Fibroblast of skin of left quadriceps (primary cell): ENCODE results near the gene EXOC3L4.
A peak's percentile ranks its signal among the peaks of the same experiment; 100 is the strongest.
"Not testable (repeated sequence)": the region's sequence is repeated elsewhere in the genome, so short reads cannot be mapped to it uniquely, and the experiment has no call there.

Experiments
- DNase-seq, 2 experiments: peaks; one replicate each; pipeline ENCODE4 v3.0.0-alpha.2; 2013; ENCODE audit warnings: low read depth in 2 of 2

Gene EXOC3L4

GRCh38 chr14:103094406-103095209, at the start of gene EXOC3L4:
Gene EXOC3L4 (plus strand): TSS chr14:103094725. CDS start chr14:103100220, 5,495 bp downstream.
- DNase-seq: no peak

GRCh38 chr14:103045371-103045869, 49.1 kb upstream of the EXOC3L4 start:
- DNase-seq: no peak

DNA sequence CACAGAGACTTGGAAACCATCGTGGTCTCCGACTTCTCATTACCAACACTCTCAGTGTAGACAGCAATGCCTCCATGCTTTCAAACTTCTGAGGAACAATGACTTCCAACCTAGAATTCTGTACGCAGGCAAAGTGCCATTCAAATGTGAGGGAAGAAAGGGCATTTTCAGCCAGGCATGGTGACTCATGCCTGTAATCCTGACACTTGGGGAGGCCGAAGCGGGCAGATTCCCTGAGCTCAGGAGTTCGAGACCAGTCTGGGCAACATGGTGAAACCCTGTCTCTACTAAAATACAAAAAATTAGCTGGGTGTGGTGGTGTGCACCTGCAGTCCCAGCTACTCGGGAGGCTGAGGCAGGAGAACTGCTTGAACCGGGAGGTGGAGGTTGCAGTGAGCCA, 47.1 kb upstream of the EXOC3L4 start:
- not testable (repeated sequence) for DNase-seq

- no peak for DNase-seq
These were observed 43.6 kb upstream of the EXOC3L4 start for GRCh38 chr14:103050935-103051334.

- no peak for DNase-seq
These were observed 42.1 kb upstream of the EXOC3L4 start for GRCh38 chr14:103052407-103052806.

DNA sequence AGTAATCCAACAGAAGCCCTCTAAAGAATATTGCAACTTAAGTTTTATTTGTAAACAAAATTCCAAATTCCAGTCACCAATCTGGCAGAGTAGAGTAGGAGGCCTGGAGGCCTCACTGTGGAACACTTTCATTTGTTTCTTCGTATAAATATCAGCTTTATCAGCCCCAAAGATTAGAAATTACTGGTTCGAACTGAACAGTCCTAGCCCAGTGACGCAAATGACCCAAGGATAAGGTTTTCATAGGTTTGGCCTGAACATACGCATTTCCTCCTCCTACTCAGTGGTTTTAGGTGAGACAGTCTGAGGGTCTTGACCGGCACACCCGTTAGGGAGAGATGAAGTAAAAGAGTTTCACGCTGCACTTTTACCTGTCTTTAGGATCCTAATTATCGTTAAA, 38.8 kb upstream of the EXOC3L4 start:
- no peak for DNase-seq

GRCh38 chr14:103056322-103057027, 38.0 kb upstream of the EXOC3L4 start:
- peak; percentile 46 to 56 for DNase-seq

DNA sequence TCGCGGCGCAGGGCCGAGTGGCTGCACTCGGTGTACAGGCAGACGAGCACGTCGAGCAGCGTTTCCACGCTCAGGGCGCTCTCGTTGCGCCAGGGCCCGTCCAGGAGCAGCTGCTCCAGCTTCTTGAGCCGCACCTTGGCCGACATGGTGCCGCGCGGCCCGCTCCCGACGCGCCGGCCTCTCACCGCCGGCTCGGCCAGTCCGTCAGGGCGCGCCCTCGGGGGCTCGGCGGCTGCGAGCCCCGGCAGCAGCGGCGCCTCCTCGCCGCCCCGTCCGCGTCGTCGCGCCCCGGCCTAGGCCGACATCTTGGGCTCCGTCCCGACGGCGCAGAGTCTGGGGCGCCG, 37.5 kb upstream of the EXOC3L4 start:
- no peak for DNase-seq

- peak; percentile 86 to 87 for DNase-seq
These were observed 37.0 kb upstream of the EXOC3L4 start, which contains the start of gene CDC42BPB for GRCh38 chr14:103057372-103058163. Gene CDC42BPB (minus strand): TSS chr14:103057549. CDS start chr14:103057173, 376 bp downstream.

- DNase-seq: no peak
These were observed 36.1 kb upstream of the EXOC3L4 start for GRCh38 chr14:103058164-103059055.

- no peak for DNase-seq
These were observed 35.0 kb upstream of the EXOC3L4 start for GRCh38 chr14:103059556-103059955.

- DNase-seq: no peak
These were observed 33.0 kb upstream of the EXOC3L4 start for GRCh38 chr14:103061482-103061976.

DNA sequence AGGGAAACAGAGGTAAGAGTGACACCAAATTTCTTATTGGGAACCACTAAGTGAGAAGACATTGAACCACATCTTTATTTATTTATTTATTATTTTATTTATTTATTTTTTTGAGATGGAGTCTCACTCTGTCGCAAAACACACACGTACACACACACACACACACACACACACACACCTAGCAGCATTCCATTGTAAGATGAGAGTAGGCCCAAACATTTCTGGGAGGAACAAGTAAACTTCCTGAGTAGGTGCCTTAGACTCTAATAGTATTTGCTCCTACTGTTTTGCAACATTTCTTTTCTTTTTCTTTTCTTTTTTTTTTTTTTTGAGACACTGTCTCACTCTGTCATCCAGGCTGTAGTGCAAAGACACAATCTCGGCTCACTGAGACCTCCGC, 30.1 kb upstream of the EXOC3L4 start:
- DNase-seq: no peak

DNA sequence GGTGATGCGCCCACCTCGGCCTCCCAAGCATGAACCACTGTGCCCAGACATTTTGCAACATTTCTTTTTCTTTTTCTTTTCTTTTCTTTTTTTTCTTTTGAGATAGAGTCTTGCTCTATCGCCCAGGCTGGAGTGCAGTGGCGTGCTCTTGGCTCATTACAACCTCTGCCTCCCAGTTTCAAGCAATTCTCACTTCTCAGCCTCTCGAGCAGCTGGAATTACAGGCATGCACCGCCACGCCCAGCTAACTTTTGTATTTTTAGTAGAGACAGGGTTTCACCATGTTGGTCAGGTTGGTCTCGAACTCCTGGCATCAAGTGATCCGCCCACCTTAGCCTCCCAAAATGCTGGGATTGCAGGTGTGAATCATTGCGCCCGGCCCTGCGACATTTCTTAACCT, 29.5 kb upstream of the EXOC3L4 start:
- DNase-seq: no peak

GRCh38 chr14:103065861-103066260, 28.7 kb upstream of the EXOC3L4 start:
- DNase-seq: no peak

DNA sequence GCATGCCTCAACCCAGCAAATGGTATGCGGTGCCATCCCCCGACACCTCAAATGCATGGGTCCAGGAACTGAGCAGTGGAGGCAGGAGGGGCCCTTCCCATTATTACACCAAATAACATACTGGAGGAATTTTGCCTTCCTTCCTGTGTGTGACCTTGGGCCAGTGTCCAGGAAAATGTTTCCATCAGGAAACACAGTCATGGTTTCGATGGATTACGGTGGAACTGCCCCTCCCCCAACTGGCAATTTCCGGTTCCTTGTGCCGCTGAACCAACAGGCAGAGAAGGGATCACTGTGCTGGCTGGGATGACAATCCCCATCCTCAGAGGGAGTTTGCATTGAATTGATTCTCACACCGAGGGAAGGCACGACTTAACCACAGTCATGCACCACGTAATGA, 28.1 kb upstream of the EXOC3L4 start:
- no peak for DNase-seq

GRCh38 chr14:103067231-103067954, 27.1 kb upstream of the EXOC3L4 start:
- DNase-seq: peak; percentile 20 to 22

DNA sequence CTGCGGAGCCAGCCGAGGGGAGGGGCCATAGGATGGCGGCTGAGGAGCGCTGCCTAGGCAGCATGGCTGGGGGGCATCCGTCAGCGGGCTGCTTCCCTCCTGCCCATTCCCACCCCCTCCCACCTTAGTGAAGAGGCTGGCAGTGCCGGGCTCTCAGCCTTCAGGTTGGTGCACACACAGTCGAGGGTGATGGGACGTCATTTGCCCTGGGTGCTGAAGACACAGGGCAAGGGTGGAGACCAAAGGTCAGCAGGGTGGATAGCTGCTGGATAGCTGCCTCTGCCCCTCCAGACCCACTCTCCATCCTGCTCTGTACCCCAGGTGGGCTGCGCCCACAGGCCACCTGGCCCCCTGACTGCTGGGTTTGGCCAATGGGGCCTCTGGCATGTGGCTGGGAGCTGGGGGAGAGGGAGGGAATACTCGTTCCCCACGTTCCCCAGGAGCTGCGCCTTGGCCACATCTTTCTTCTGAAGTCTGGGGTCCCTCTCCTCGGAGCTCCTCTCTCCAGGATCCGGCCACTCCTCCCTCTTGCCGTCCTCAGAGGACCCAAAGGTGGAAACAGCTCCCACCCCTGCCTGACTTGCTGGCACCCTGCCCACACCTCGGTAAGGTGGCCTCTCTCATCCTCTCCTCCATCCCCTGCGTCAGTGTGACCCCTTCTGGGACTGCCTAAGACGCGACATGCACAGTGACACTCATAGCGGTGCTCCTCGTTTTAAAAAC, 26.0 kb upstream of the EXOC3L4 start:
- no peak for DNase-seq

DNA sequence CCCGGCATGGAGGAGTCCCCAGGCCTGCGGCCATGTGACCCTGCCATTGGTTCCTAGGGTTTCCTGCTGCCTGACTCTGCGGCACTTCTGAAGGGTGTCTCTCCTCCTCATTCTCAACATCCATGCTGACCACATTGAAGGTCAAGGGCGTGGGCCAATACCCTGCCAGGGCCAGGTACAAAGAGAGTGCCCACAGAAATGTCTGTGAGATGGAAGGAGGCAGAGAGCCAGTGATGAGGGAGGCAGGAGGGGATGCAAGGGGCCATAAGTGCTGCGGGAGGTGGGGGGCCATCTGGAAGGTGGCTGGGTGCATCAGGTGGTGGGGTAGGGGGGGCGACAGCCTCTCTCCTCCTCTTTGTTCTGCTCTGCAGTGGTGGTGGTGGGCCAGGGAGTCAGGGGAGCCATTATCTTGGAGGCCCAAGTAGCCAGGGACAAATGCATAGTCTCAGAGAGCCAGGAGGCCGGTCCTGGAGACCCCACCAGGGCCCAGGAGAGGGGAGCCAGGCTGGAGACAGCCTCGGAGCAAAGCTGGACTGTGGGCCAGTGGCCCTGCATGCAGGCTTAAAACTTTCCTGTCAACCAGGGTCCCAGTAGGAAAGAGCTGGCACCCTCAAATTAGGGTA, 24.2 kb upstream of the EXOC3L4 start:
- DNase-seq: no peak
